ENCODE data around the gene FMOD.

- TF ChIP-seq CTCF (conservative IDR thresholded peaks at IDR 0.05; ENCODE audit: low read depth, low read length) (no peak), EZH2 (IDR thresholded peaks at IDR 0.05; ENCODE audit: low read length, unreplicated experiment) (no peak), EZH2phosphoT487 (IDR thresholded peaks at IDR 0.05; ENCODE audit: borderline replicate concordance, low read length) (no peak)
Measured at GRCh38 chr1:203396595-203397194, 45.8 kb upstream of the FMOD start.
